IMR-90 (cell line): ENCODE data around the gene CST1. TPM values are rescaled to one million over a fixed set of nuclear protein-coding genes. Genes with fewer than 3 reads are reported as not detected.

Experiments used
- ATAC-seq: fragments of 200-7000 bp; cut with Tn5 transposase; 2 replicates; pipeline ENCODE4 v1.9.1; 2020; ENCODE audit warnings: low read depth, mild to moderate bottlenecking, moderate library complexity
- BruUV-seq: library from RNA; stranded (reverse); fragments of 400-500 nt; replicated peaks from 2 replicates; lab custom pipeline; 2021; lab: Mats Ljungman, UMichigan
- CTCF ChIA-PET: fragments of 300-600 bp; formaldehyde crosslinking; extraction: SDS; loops from one replicate; lab custom pipeline; 2021; ENCODE audit warnings: antibody characterized with exemption; lab: Yijun Ruan, JAX
- POLR2A ChIA-PET: fragments of 300-600 bp; sonication (Branson Sonifier 250); formaldehyde crosslinking; loops from one replicate; lab custom pipeline; 2022; ENCODE audit warnings: antibody characterized with exemption; ENCODE audit not compliant: unreplicated experiment; lab: Charles Lee
- DNase-seq: peaks from one replicate; pipeline ENCODE4 v3.0.0; 2013
- H2AFZ ChIP-seq: replicated peaks from 2 replicates; pipeline ENCODE3; 2013; ENCODE audit warnings: low read length, mild to moderate bottlenecking; ENCODE audit not compliant: poor library complexity
- H2AK5ac ChIP-seq: 2 replicates; pipeline ENCODE4 v1.6.1; 2013; ENCODE audit warnings: low read depth, low read length, inconsistent platforms
- H2AK9ac ChIP-seq: replicated peaks from 2 replicates; pipeline ENCODE3; 2013; ENCODE audit warnings: mild to moderate bottlenecking, low read depth, low read length, moderate library complexity; ENCODE audit not compliant: poor library complexity
- H2BK120ac ChIP-seq: 2 replicates; pipeline ENCODE4 v1.6.1; 2013; ENCODE audit warnings: low read depth, low read length, inconsistent platforms
- H2BK15ac ChIP-seq: 3 replicates; pipeline ENCODE4 v1.6.1; 2013; ENCODE audit warnings: low read depth, low read length, inconsistent platforms
- H2BK20ac ChIP-seq: 2 replicates; pipeline ENCODE4 v1.6.1; 2013; ENCODE audit warnings: low read depth, mild to moderate bottlenecking, inconsistent platforms, low read length, moderate library complexity
- H2BK5ac ChIP-seq: 2 replicates; pipeline ENCODE4 v1.6.1; 2013; ENCODE audit warnings: mild to moderate bottlenecking, low read depth, low read length, inconsistent platforms; ENCODE audit not compliant: poor library complexity, severe bottlenecking
- H3K14ac ChIP-seq: replicated peaks from 2 replicates; pipeline ENCODE4 v1.6.1; 2013; ENCODE audit warnings: low read depth, low read length, inconsistent platforms
- H3K18ac ChIP-seq: 2 replicates; pipeline ENCODE4 v1.6.1; 2013; ENCODE audit warnings: low read depth, low read length, control low read depth
- H3K23ac ChIP-seq: 2 replicates; pipeline ENCODE4 v1.6.1; 2013; ENCODE audit warnings: low read depth, low read length, inconsistent platforms
- H3K27ac ChIP-seq: 2 replicates; pipeline ENCODE4 v1.5.1; 2013; ENCODE audit warnings: mild to moderate bottlenecking, control low read depth, low read length; ENCODE audit not compliant: insufficient read depth
- H3K27me3 ChIP-seq: 2 replicates; pipeline ENCODE4 v1.6.1; 2013; ENCODE audit warnings: low read length; ENCODE audit not compliant: control insufficient read depth, insufficient read depth
- H3K36me3 ChIP-seq: 2 replicates; pipeline ENCODE4 v1.6.1; 2013; ENCODE audit warnings: low read length, mixed read lengths; ENCODE audit not compliant: control insufficient read depth, insufficient read depth
- H3K4ac ChIP-seq: 2 replicates; pipeline ENCODE4 v1.6.1; 2013; ENCODE audit warnings: low read depth, low read length, inconsistent platforms
- H3K4me1 ChIP-seq: 2 replicates; pipeline ENCODE4 v1.6.1; 2013; ENCODE audit warnings: low read length, mixed read lengths; ENCODE audit not compliant: control insufficient read depth, insufficient read depth
- H3K4me2 ChIP-seq: 2 replicates; pipeline ENCODE4 v1.6.1; 2013; ENCODE audit warnings: low read depth, mild to moderate bottlenecking, control low read depth, low read length, moderate library complexity
- H3K4me3 ChIP-seq: 2 replicates; pipeline ENCODE4 v1.5.1; 2013; ENCODE audit warnings: low read depth, mild to moderate bottlenecking, control low read depth, low read length, moderate library complexity; ENCODE audit not compliant: insufficient read depth
- H3K56ac ChIP-seq: 2 replicates; pipeline ENCODE4 v1.6.1; 2013; ENCODE audit warnings: low read length, inconsistent platforms; ENCODE audit not compliant: insufficient read depth; ENCODE audit errors: extremely low read depth
- H3K79me1 ChIP-seq, 2 experiments: 2 replicates each; pipeline ENCODE4 v1.6.1; 2013; ENCODE audit warnings: low read length in 2 of 2, inconsistent platforms in 1 of 2, low read depth in 1 of 2
- H3K9ac ChIP-seq: 2 replicates; pipeline ENCODE4 v1.6.1; 2013; ENCODE audit warnings: low read depth, low read length, control low read depth
- H3K9me1 ChIP-seq: 2 replicates; pipeline ENCODE4 v1.6.1; 2013; ENCODE audit warnings: low read length, inconsistent platforms; ENCODE audit not compliant: insufficient read depth
- H3K9me3 ChIP-seq: 2 replicates; pipeline ENCODE4 v1.6.1; 2013; ENCODE audit warnings: low read length; ENCODE audit not compliant: control insufficient read depth, insufficient read depth
- H4K20me1 ChIP-seq: 2 replicates; pipeline ENCODE4 v1.6.1; 2013; ENCODE audit warnings: low read length, inconsistent platforms; ENCODE audit not compliant: insufficient read depth
- H4K5ac ChIP-seq: 2 replicates; pipeline ENCODE4 v1.6.1; 2013; ENCODE audit warnings: mild to moderate bottlenecking, low read depth, low read length, control low read depth
- H4K8ac ChIP-seq, 2 experiments: 2 replicates each; pipeline ENCODE4 v1.6.1; 2013; ENCODE audit warnings: low read depth in 2 of 2, low read length in 2 of 2, control low read depth in 1 of 2, inconsistent platforms in 1 of 2
- H4K91ac ChIP-seq: 2 replicates; pipeline ENCODE4 v1.6.1; 2013; ENCODE audit warnings: low read depth, low read length, inconsistent platforms; ENCODE audit not compliant: insufficient read depth
- BHLHE40 ChIP-seq: fragments of 150-350 bp; IDR thresholded peaks from 2 replicates; pipeline ENCODE4 v1.6.1; 2016; ENCODE audit warnings: mild to moderate bottlenecking, low read depth, low read length
- NFE2L2 ChIP-seq: fragments of 150-350 bp; IDR thresholded peaks from 2 replicates; pipeline ENCODE4 v1.6.1; 2016; ENCODE audit warnings: low read depth, mild to moderate bottlenecking, low read length
- POLR2A ChIP-seq: IDR thresholded peaks from 2 replicates; pipeline ENCODE4 v1.6.1; 2012; ENCODE audit warnings: mild to moderate bottlenecking, low read depth, low read length
- RFX5 ChIP-seq: IDR thresholded peaks from 2 replicates; pipeline ENCODE4 v1.8.0; 2012; ENCODE audit warnings: low read depth, mild to moderate bottlenecking, low read length, moderate library complexity
- SMC3 ChIP-seq: fragments of 150-350 bp; IDR thresholded peaks from 2 replicates; pipeline ENCODE4 v1.6.1; 2016; ENCODE audit warnings: low read depth, mild to moderate bottlenecking, antibody characterized with exemption, low read length, moderate library complexity
- WGBS, 2 experiments: methylation state at CpG; one replicate each; pipeline versions ENCODE4 v1.1.5 to v1.1.7; 2013; ENCODE audit warnings: missing lambda C conversion rate in 2 of 2; ENCODE audit not compliant: insufficient read length in 1 of 2; ENCODE audit errors: extremely low coverage in 2 of 2; 5-methylcytosine and 5-hydroxymethylcytosine counted together
- dilution Hi-C: fragments of 300-500 bp; cut with HindIII; formaldehyde crosslinking; loops from one replicate; pipeline ENCODE4 v1.14.3; 2018; ENCODE audit warnings: low sequenced_read_pairs; ENCODE audit not compliant: unreplicated experiment
- in situ Hi-C: fragments of 300-500 bp; cut with MboI; formaldehyde crosslinking; loops from 3 replicates; pipeline ENCODE4 v1.14.3; 2019; ENCODE audit warnings: low sequenced_read_pairs, inconsistent platforms, mixed read lengths
- intact Hi-C: fragments of 100-400 bp; cut with micrococcal nuclease; formaldehyde crosslinking; loops from 2 replicates; pipeline ENCODE4 v1.10.0; 2022
- polyA plus RNA-seq, 3 experiments: library from polyadenylated mRNA; depleted of rRNA; stranded (reverse); fragments of >200 nt; gene quantifications; 2 replicates each; pipeline ENCODE4 v1.2.3, GENCODE V29; 2012; ENCODE audit warnings: low replicate concordance in 1 of 3
- total RNA-seq: library from RNA; depleted of rRNA; stranded (reverse); fragments of >200 nt; gene quantifications from 2 replicates; pipeline ENCODE4 v1.2.3, GENCODE V29; 2012
- TF ChIP-seq, protein P1 (sequence below): fragments of 150-350 bp; IDR thresholded peaks from 2 replicates; pipeline ENCODE4 v1.6.1; 2016; ENCODE audit warnings: low read depth, mild to moderate bottlenecking, low read length, moderate library complexity, borderline replicate concordance
- TF ChIP-seq, protein P2 (sequence below): conservative IDR thresholded peaks from 2 replicates; pipeline ENCODE4 v1.5.1; 2012; ENCODE audit warnings: mild to moderate bottlenecking, low read depth, low read length, improper control_type of control experiment

CST1 gene
- total and polyA plus RNA-seq, 2 of the 4 experiments (the other 2 are of a cell fraction) = not detected

DNA sequence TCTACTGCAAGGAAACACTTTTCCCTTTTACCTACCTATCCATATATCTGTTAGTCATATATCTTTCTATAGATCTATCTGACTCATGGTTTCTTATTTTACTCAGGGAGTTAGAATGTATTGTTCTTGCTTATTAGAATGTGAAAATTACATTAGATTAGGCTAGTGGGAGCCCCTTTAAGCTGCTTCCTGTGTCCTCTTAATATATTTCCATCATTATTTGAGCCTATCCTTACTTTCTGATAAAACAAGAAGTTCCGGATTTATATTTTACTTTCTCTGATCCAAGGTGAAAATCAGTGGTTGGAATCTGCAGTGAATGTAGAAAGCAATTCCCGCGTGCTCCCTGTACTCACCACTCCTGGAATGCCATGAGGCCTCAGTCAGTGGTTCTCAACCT is 44.8 kb upstream of the CST1 start:
- intact Hi-C loops = loop anchor here (5.0 kb wide), 1 partner anchor 202 kb away; no protein-coding TSS in a partner anchor

More for the DNA sequence above, 44.8 kb upstream of the CST1 start:
- ChIA-PET POLR2A (no interaction called here), CTCF (no interaction called here)
- H2AK5ac ChIP-seq = no peak overlapping the region
- in situ Hi-C loops (no loop called here), dilution Hi-C loops (no loop called here)
- H4K20me1 ChIP-seq = no peaks in the 10 kb centered on the region
- H2BK20ac ChIP-seq = no peak overlapping the region
- no peak overlapping the region for H3K23ac ChIP-seq
- no peak overlapping the region for H3K9ac ChIP-seq
- H3K4me2 ChIP-seq = no peak overlapping the region
- peaks cover 2% of the 10 kb centered on the region for H3K27me3 ChIP-seq
- H2AFZ ChIP-seq = no peak overlapping the region
- H2BK5ac ChIP-seq = no peak overlapping the region
- DNase-seq (no peak), ATAC-seq (no peak)
- no peaks in the 10 kb centered on the region for H3K36me3 ChIP-seq
- no peak overlapping the region for H2BK15ac ChIP-seq
- no peak overlapping the region for H3K4ac ChIP-seq
- BruUV-seq = no TSS peak
- H3K4me1 ChIP-seq = no peaks in the 10 kb centered on the region
- H3K27ac ChIP-seq = no peak overlapping the region
- H2AK9ac ChIP-seq = no peak overlapping the region
- no peak overlapping the region for H2BK120ac ChIP-seq
- no peaks in the 10 kb centered on the region for H3K9me3 ChIP-seq
- TF ChIP-seq POLR2A = no peak
- TF ChIP-seq NFE2L2 = no peak
- no peak for TF ChIP-seq RFX5
- TF ChIP-seq, protein P1, sequence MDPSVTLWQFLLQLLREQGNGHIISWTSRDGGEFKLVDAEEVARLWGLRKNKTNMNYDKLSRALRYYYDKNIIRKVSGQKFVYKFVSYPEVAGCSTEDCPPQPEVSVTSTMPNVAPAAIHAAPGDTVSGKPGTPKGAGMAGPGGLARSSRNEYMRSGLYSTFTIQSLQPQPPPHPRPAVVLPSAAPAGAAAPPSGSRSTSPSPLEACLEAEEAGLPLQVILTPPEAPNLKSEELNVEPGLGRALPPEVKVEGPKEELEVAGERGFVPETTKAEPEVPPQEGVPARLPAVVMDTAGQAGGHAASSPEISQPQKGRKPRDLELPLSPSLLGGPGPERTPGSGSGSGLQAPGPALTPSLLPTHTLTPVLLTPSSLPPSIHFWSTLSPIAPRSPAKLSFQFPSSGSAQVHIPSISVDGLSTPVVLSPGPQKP = no peak
- TF ChIP-seq SMC3 = no peak
- TF ChIP-seq, protein P2, sequence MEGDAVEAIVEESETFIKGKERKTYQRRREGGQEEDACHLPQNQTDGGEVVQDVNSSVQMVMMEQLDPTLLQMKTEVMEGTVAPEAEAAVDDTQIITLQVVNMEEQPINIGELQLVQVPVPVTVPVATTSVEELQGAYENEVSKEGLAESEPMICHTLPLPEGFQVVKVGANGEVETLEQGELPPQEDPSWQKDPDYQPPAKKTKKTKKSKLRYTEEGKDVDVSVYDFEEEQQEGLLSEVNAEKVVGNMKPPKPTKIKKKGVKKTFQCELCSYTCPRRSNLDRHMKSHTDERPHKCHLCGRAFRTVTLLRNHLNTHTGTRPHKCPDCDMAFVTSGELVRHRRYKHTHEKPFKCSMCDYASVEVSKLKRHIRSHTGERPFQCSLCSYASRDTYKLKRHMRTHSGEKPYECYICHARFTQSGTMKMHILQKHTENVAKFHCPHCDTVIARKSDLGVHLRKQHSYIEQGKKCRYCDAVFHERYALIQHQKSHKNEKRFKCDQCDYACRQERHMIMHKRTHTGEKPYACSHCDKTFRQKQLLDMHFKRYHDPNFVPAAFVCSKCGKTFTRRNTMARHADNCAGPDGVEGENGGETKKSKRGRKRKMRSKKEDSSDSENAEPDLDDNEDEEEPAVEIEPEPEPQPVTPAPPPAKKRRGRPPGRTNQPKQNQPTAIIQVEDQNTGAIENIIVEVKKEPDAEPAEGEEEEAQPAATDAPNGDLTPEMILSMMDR = no peak
- TF ChIP-seq BHLHE40 = no peak
- no peak overlapping the region for H3K18ac ChIP-seq
- H3K9me1 ChIP-seq = no peaks in the 10 kb centered on the region
- no peak overlapping the region for H4K8ac ChIP-seq
- H3K14ac ChIP-seq = no peak overlapping the region
- no peak overlapping the region for H3K56ac ChIP-seq
- H3K79me1 ChIP-seq = no peaks in the 10 kb centered on the region
- H4K91ac ChIP-seq = no peak overlapping the region
- no peak overlapping the region for H4K5ac ChIP-seq
- H3K4me3 ChIP-seq = no peak overlapping the region
- no CpG with 5 or more reads among the region's 3 CpGs for WGBS, 2 experiments
